ENCODE data around the gene ELSPBP1. TPM values are rescaled to one million over a fixed set of nuclear protein-coding genes. Genes with fewer than 3 reads are reported as not detected.

Gene ELSPBP1
- not detected in 2 replicates for total RNA-seq

GRCh38 chr19:47994209-47994802 is at the start of gene ELSPBP1:
Gene ELSPBP1 (plus strand): TSS chr19:47994632. CDS start chr19:48008668, 14,036 bp downstream.

GRCh38 chr19:47992070-47992469 is 2.4 kb upstream of the ELSPBP1 start, which contains the start of gene BSPH1:
Gene BSPH1 (minus strand): TSS chr19:47992170. CDS start chr19:47992081, 89 bp downstream.

DNA sequence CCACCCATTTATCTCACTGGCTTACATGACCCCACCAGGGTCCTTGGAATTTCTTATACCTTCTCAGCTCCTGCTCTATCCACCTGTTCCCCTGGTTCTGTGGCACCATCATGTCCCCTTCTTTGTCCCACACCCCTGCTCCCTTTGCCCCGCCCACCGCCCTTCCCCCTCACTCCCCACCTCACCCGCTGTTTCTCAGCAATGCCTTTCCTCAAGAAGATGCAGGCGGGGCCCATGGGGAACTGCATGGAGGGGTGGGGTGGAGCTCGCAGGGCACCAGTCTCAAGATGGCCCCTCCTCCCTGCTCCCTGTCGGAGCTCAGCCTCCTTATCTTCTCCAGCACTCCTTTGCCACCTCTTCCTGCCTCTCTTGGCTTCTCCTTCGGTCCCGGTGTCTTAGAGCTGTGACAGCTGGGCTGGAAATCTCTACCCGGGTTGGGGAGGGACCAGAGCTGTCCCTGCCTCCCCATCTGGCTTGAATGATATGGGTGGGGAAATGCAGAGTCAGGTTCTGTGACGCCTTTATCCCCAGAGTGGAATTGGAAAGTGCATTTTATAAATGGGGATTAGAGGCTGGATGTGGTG is 49.3 kb downstream of the ELSPBP1 start, which contains the start of gene CABP5:
Gene CABP5 (minus strand): TSS at position 405 of the 584 bp plus-strand sequence. CDS start 157 bp downstream, at position 248.

Other genes with a start within 250 kb of the ELSPBP1 start
- 112 and 234 TPM in 2 replicates for gene NOP53, start 249.1 kb upstream of the ELSPBP1 start, total RNA-seq
- gene SELENOW, start 215.9 kb upstream of the ELSPBP1 start, total RNA-seq = 227 and 272 TPM in 2 replicates
- gene TPRX1, start 190.1 kb upstream of the ELSPBP1 start, total RNA-seq = not detected in 2 replicates
- not detected in 2 replicates for gene CRX, start 172.7 kb upstream of the ELSPBP1 start, total RNA-seq
- not detected in 2 replicates for gene TPRX2, start 135.4 kb upstream of the ELSPBP1 start, total RNA-seq
- not detected in 2 replicates for gene SULT2A1, start 108.3 kb upstream of the ELSPBP1 start, total RNA-seq
- not detected in 2 replicates for gene BSPH1, start 2.5 kb upstream of the ELSPBP1 start, total RNA-seq
- not detected in 2 replicates for gene CABP5, start 49.4 kb downstream of the ELSPBP1 start, total RNA-seq
- 1.1 and 7.0 TPM in 2 replicates for gene PLA2G4C, start 116.2 kb downstream of the ELSPBP1 start, total RNA-seq
- gene LIG1, start 175.7 kb downstream of the ELSPBP1 start, total RNA-seq = 15.5 and 66.3 TPM in 2 replicates
- gene ZSWIM9, start 176.0 kb downstream of the ELSPBP1 start, total RNA-seq = 2.3 and 3.8 TPM in 2 replicates